GM18508 (cell line): Measurements from ENCODE around the gene KRTAP9-4.
"Not testable (repeated sequence)": the region's sequence is repeated elsewhere in the genome, so short reads cannot be mapped to it uniquely, and the experiment has no call there.

Experiments used
- ATAC-seq: cut with Tn5 transposase; IDR thresholded peaks from one replicate; pipeline ENCODE4 v1.9.1; 2021; ENCODE audit warnings: moderate number of reproducible peaks; ENCODE audit not compliant: insufficient read depth, unreplicated experiment

KRTAP9-4 gene

DNA sequence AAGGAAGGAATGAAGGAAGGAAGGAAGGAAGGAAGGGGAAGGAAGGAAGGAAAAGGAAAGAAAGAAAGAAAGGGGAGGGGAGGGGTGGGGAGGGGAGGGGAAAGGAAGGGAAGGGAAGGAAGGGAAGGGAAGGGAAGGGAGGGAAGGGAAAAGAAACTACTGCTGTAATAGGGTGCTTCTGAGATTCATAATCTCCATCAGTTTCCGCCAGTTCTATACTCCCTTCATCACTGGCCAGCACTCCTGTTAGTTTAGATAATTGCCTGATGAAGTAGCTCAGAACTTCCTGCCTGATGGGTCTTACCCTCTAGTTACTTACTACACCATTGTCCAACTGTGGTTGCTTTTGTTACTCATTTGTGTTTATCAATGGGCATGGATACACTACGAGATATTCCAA lies 13.7 kb downstream of the KRTAP9-4 start:
- ATAC-seq: no peak

DNA sequence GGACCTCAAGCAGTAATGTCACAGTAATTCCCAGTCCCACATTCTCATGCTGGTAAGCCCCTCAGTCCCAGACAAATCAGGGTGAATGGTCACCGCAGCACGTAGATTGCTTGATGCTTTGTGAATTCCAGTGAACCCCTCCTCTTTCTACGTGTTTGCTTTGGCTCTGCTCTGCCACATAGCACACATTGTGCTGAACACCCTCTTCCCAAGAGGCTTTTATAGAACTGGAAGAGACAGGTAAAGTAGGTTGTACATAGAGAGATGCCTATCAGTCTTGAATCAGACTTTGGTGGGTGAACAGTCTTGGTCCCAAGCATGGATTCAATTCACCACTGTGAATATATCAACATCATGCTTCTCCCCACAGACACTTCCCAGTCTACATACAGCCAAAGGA lies 15.1 kb downstream of the KRTAP9-4 start:
- ATAC-seq: no peak

DNA sequence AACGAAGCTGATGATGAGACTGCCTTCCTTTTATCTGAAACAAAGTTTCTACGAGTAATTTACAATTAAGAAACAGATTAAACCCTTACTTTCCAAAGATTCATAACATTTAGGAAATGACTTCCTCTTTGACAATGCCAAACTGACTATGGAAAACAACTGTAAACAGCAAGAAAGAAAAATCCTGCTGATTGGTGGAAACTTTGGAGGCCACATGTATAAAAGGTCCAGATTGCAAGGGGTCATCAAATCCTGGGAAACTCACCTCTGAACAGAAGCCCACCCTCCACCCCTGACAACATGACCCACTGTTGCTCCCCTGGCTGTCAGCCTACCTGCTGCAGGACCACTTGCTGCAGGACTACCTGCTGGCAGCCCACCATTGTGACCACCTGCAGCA lies 15.6 kb downstream of the KRTAP9-4 start, which contains the start of gene KRTAP9-6:
KRTAP9-6 (plus strand) TSS at position 301 of the 400 bp plus-strand sequence; CDS start at position 301, 0 bp downstream.
- ATAC-seq: no peak

DNA sequence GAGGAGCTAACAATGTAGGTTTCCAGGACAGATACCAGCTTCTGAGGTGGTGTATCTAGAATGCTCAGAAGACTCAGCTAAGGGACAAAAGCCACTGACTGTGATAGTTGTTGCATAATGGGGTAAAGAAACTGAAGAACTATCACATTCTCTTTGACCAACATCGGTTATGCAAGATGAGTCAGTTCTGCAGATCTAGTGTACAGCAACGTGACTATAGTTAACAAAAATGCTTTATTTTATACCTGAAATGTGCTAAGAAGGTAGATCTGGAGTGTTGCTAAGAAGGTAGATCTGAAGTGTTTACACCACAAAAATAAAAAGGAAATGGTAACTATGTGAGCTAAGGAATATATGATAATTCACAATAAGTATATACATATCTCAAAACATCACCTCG lies 18.2 kb downstream of the KRTAP9-4 start:
- no peak for ATAC-seq

DNA sequence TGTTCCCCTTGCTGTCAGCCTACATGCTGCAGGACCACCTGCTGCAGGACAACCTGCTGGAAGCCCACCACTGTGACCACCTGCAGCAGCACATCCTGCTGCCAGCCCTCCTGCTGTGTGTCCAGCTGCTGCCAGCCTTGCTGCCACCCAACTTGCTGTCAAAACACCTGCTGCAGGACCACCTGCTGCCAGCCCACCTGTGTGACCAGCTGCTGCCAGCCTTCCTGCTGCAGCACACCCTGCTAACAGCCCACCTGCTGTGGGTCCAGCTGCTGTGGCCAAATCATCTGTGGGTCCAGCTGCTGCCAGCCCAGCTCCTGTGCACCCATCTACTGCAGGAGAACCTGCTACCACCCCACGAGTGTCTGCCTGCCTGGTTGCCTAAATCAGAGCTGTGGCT lies 21.8 kb downstream of the KRTAP9-4 start:
- not testable (repeated sequence) for ATAC-seq

DNA sequence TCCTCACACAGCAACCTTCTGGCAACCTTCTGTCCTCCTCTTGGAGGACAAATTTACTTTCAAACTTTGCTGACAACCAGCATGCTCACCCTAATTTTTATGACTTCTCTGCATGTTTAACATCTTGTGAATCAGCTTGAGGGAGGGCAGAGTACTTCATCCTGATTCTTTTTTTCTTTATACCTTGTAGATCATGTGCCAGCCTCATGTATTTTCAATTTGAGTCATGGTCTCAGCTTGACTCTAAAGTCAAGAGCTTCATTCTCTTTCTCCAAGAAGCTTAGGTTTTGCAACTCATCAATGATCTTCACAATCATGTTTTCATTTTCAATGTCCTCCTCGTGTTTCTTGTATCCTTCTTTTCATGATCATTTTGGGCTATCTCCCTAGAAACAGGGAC lies 22.4 kb downstream of the KRTAP9-4 start:
- no peak for ATAC-seq

DNA sequence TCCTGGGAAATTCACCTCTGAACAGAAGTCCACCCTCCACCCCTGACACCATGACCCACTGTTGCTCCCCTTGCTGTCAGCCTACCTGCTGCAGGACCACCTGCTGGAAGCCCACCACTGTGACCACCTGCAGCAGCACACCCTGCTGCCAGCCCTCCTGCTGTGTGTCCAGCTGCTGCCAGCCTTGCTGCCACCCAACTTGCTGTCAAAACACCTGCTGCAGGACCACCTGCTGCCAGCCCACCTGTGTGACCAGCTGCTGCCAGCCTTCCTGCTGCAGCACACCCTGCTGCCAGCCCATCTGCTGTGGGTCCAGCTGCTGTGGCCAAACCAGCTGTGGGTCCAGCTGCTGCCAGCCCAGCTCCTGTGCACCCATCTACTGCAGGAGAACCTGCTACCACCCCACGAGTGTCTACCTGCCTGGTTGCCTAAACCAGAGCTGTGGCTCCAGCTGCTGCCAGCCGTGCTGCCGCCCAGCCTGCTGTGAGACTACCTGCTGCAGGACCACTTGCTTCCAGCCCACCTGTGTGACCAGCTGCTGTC lies 26.2 kb downstream of the KRTAP9-4 start, which contains the start of gene KRTAP9-7:
KRTAP9-7 (plus strand) TSS at position 51 of the 543 bp plus-strand sequence; CDS start at position 51, 0 bp downstream.
- not testable (repeated sequence) for ATAC-seq

DNA sequence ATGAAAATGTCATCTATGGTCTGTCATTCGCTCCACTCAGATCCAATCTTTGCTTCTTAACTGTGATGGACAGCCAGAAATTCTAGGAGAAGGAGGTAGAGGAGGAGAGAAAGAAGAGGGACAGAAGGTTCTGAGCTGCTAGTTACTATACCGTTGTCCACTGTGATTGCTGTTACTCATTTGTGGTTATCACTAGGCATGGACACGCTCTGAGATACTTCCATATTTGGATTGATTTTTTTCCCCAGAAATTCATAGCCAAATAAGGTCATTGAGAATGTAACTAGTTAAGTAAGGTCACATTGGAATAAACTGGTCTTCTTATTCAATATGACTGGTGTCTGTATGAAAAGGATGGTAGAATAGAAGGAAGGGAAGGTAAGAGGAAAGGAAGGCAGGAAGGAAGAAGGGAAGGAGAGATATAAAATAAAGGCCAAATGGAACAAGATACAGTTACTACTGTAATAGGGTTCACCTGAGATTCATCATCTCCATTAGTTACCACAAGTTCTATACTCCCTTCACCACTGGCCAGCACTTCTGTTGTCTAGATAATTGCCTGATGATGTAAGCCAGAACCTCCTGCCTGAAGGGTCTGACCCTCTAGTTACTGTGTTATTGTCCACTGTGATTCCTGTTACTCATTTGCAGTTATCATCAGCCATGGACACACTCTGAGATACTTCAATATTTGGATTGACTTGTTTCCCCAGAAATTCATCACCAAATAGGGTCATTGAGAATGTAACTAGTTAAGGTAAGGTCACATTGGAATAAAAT lies 28.9 kb downstream of the KRTAP9-4 start:
- no peak for ATAC-seq

DNA sequence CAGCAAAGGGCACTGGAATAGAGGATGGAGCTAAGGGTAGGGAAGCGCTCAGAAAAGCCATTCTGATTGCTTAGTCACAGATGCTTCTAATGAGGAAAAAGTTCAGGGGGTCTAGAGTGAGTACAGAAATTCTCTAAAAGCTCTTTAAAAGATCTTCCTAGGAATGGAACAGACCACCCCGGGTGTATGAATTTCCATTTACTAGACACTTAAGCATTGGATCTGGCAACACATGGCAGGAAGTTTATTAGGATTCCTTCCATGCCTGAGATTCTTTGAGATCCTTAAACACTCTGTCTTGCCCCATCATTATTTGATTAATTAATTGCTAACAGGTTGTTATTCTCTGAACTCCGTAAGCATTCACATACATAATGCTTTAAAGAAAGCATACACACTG lies 34.6 kb downstream of the KRTAP9-4 start:
- ATAC-seq: no peak

DNA sequence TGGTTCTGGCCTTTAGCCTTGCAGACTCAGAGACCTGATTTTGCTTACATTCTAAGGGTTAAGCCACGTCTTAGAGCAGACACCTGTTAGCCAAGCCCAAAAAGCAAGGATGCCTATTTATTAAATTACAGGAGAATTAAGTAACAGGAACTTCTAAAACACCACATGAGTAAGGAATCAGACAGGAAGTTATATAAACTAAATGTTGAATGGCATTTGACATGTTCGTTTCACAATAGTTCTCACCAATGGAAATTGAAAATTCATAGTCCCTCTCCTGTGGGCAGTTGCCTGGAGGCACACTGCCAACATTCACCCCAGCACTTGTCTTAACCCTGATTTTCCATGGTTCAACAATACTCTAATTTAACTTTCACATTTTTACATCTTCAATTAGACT lies 35.1 kb downstream of the KRTAP9-4 start:
- ATAC-seq: no peak

DNA sequence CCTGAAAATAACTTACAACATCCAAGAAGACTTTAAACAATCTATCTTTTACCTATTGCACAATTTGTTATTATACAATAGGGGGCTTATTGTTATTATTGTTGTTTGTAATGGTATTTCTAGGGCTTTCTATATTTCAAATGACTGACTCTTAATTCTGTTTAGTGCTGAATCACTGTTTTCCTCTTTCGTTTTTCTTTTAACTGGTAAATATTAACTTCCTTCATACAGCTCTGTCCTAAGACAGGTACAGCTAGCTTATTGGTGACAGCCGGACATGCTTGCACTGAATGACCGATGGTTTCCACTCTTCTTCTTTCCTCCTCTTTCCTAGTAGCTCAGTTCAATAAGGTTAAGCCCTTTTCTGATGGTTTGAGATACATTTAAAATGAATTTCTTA lies 37.6 kb downstream of the KRTAP9-4 start:
- ATAC-seq: no peak

DNA sequence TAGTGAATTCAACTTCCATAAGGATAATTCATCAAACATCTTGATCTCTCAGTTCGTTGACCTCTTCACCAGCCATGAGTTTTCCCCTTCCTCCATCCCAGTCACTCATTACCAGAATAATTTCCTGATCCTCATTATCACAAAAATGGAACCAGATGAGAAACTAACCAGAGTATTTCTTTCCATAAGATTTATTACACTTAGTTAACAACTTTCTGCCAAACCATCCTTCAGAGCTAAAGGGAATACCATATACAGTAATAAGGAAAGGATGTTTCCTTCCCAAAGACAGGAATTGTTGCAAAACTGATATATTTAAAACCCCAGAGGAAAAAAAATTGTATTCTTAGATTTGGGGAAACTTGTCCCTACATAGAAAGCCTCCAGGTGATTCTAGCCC lies 44.5 kb downstream of the KRTAP9-4 start:
- no peak for ATAC-seq

DNA sequence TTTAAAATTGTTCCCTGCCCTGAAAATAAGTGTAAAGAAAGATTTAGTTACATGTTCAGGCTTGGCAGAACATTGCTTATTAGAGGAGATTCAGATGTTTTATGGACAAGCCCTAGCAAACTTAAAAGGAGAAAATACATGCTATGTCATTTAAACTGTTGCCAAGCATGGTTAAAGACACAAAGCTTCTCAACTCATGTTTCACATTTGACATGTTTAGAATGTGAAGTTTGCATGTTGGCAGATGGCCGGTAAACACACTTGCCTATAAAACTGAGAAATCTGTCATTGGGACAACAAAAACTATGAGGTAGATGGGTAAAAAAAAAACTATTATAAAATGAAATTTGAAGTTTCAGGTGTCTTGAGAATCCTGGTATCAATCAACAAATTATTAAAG lies 47.4 kb downstream of the KRTAP9-4 start:
- ATAC-seq: no peak

DNA sequence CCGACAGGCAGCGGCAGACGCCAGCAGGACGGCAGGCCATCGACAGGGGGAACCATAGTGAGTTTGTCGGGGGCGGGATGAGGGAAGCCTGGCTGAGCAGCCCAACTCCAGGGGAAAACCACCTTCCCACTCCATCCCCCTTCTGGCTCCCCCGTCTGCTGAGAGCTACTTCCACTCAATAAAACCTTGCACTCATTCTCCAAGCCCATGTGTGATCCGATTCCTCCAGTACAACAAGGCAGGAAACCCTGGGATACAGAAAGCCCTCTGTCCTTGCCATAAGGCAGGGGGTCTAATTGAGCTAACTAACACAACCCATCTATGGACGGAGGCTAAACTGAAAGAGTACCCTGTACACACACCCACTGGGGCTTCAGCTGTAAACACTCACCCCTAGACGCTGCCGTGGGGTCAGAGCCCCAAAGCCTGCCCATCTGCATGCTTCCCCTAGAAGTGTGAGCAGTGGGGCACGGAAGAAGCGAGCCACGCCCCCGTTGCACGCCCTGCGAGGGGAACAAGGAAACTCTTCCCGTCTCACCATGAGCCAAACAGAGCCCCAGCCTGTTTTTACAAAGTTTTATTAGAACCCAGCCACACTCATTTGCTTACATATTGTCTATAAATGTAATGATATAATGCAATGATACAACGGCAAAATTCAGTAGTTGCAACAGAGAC lies 49.1 kb downstream of the KRTAP9-4 start:
- no peak for ATAC-seq
